ENCODE measurements around the gene LSAMP.

DNA sequence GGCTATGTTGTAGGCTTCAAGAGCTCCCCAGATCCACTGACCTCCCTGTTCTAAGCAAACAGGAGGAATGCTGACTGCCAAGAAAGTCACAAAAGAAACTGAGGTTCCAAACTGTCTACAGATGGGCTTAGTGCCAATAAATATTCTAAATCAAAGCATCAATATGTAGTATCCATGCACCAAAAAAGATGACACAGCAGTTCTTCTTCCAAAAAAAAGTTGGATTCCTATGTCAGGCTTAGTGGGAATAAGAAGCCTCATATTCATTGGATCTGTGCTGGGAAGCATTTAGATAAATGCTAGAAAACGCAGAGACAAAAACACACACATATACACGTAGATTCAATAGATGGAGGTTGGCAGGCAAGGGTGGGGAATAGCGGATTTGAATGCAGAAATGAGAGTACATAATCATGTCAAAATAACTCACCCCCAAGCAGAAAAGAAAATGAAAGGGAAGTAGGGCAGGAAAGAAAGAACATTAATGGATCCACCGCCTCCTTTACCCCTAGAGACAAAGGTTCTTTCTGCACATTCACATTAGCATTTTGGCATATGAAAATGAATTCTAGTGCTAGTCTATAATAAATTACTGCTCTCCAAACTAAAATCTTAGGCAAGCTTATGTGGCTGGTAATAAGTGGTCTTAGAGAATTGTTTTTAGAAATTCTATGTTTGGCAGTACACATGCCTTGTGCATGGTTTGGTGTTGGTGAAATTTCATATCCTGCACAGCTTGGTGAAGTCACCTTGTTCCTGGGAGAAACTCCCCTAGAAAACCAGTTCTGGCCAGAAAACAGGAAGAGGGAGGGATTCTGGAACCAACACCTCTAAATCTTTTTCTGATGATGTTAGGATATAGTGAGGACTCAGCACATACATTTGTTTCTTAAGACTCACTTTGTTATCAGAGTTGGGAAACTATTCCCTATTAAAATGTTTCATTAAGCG is 283.4 kb downstream of the LSAMP start:
- TF ChIP-seq EZH2 (IDR thresholded peaks at IDR 0.05; ENCODE audit: low read depth) = no peak
- TF ChIP-seq, protein P1, sequence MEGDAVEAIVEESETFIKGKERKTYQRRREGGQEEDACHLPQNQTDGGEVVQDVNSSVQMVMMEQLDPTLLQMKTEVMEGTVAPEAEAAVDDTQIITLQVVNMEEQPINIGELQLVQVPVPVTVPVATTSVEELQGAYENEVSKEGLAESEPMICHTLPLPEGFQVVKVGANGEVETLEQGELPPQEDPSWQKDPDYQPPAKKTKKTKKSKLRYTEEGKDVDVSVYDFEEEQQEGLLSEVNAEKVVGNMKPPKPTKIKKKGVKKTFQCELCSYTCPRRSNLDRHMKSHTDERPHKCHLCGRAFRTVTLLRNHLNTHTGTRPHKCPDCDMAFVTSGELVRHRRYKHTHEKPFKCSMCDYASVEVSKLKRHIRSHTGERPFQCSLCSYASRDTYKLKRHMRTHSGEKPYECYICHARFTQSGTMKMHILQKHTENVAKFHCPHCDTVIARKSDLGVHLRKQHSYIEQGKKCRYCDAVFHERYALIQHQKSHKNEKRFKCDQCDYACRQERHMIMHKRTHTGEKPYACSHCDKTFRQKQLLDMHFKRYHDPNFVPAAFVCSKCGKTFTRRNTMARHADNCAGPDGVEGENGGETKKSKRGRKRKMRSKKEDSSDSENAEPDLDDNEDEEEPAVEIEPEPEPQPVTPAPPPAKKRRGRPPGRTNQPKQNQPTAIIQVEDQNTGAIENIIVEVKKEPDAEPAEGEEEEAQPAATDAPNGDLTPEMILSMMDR (conservative IDR thresholded peaks at IDR 0.05) = no peak

Measured in PC-9 (cell line).